ENCODE results near the gene ZHX3. TPM values are rescaled to one million over a fixed set of nuclear protein-coding genes. Genes with fewer than 3 reads are reported as not detected.

The ZHX3 gene
- total and polyA plus RNA-seq, 2 donors (not counting 1 experiment from before 2014, with no cell fraction given), result 27.7 to 28.0 TPM

GRCh38 chr20:41274152-41274551 is 43.4 kb downstream of the ZHX3 start:
- Histone ChIP-seq H3K4me1 (ENCODE audit: control insufficient read depth, extremely low read depth, insufficient read depth, low read length) (no peaks in the 10 kb centered on the region), H3K9ac (ENCODE audit: insufficient read depth, low read length) (no peak overlapping the region), H3K9me3 (ENCODE audit: control insufficient read depth, insufficient read depth, low read depth, low read length) (no peaks in the 10 kb centered on the region), H4K20me1 (ENCODE audit: control insufficient read depth, extremely low read depth, insufficient read depth, low read length) (no peaks in the 10 kb centered on the region), H3K36me3 (ENCODE audit: control insufficient read depth, insufficient read depth, low read length) (no peaks in the 10 kb centered on the region), H3K4me2 (ENCODE audit: extremely low read depth, insufficient read depth, low read length) (no peak overlapping the region), H2AFZ (ENCODE audit: low read length) (no peak overlapping the region), H3K4me3 (replicated peaks in 1 of 4; ENCODE audit: control extremely low read depth in 1 of 4, insufficient read depth in 1 of 4, low read depth in 3 of 4, low read length in 4 of 4) (no peak overlapping the region), H3K79me2 (ENCODE audit: control insufficient read depth, insufficient read depth, low read length) (peaks cover 33% of the 10 kb centered on the region), H3K27ac (ENCODE audit: insufficient read depth, low read length) (no peak overlapping the region), H3K27me3 (ENCODE audit: control insufficient read depth, insufficient read depth, low read length) (no peaks in the 10 kb centered on the region)
- DNase-seq (ENCODE audit: low read depth in 2 of 2), result no peak
- TF ChIP-seq EZH2 (IDR thresholded peaks at IDR 0.05; ENCODE audit: low read length, missing control alignments), result no peak

GRCh38 chr20:41273445-41273844 is 44.1 kb downstream of the ZHX3 start:
- no peak overlapping the region for H3K27ac ChIP-seq (ENCODE audit: insufficient read depth, low read length)
- H3K4me3 ChIP-seq (replicated peaks in 1 of 4; ENCODE audit: control extremely low read depth in 1 of 4, insufficient read depth in 1 of 4, low read depth in 3 of 4, low read length in 4 of 4), result no peak overlapping the region
- no peak overlapping the region for H3K9ac ChIP-seq (ENCODE audit: insufficient read depth, low read length)
- H3K9me3 ChIP-seq (ENCODE audit: control insufficient read depth, insufficient read depth, low read depth, low read length), result no peaks in the 10 kb centered on the region
- H3K79me2 ChIP-seq (ENCODE audit: control insufficient read depth, insufficient read depth, low read length), result peaks cover 29% of the 10 kb centered on the region
- no peaks in the 10 kb centered on the region for H3K27me3 ChIP-seq (ENCODE audit: control insufficient read depth, insufficient read depth, low read length)
- H3K36me3 ChIP-seq (ENCODE audit: control insufficient read depth, insufficient read depth, low read length), result no peaks in the 10 kb centered on the region
- H3K4me2 ChIP-seq (ENCODE audit: extremely low read depth, insufficient read depth, low read length), result no peak overlapping the region
- no peak for DNase-seq (ENCODE audit: low read depth in 2 of 2)
- no peaks in the 10 kb centered on the region for H4K20me1 ChIP-seq (ENCODE audit: control insufficient read depth, extremely low read depth, insufficient read depth, low read length)
- no peaks in the 10 kb centered on the region for H3K4me1 ChIP-seq (ENCODE audit: control insufficient read depth, extremely low read depth, insufficient read depth, low read length)
- no peak for TF ChIP-seq EZH2 (IDR thresholded peaks at IDR 0.05; ENCODE audit: low read length, missing control alignments)
- TF ChIP-seq, protein P1, sequence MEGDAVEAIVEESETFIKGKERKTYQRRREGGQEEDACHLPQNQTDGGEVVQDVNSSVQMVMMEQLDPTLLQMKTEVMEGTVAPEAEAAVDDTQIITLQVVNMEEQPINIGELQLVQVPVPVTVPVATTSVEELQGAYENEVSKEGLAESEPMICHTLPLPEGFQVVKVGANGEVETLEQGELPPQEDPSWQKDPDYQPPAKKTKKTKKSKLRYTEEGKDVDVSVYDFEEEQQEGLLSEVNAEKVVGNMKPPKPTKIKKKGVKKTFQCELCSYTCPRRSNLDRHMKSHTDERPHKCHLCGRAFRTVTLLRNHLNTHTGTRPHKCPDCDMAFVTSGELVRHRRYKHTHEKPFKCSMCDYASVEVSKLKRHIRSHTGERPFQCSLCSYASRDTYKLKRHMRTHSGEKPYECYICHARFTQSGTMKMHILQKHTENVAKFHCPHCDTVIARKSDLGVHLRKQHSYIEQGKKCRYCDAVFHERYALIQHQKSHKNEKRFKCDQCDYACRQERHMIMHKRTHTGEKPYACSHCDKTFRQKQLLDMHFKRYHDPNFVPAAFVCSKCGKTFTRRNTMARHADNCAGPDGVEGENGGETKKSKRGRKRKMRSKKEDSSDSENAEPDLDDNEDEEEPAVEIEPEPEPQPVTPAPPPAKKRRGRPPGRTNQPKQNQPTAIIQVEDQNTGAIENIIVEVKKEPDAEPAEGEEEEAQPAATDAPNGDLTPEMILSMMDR (conservative IDR thresholded peaks at IDR 0.05 in 1 of 2, IDR thresholded peaks at IDR 0.05 in 1 of 2; ENCODE audit: low read depth in 1 of 2, low read length in 2 of 2), result no peak
- no peak overlapping the region for H2AFZ ChIP-seq (ENCODE audit: low read length)

DNA sequence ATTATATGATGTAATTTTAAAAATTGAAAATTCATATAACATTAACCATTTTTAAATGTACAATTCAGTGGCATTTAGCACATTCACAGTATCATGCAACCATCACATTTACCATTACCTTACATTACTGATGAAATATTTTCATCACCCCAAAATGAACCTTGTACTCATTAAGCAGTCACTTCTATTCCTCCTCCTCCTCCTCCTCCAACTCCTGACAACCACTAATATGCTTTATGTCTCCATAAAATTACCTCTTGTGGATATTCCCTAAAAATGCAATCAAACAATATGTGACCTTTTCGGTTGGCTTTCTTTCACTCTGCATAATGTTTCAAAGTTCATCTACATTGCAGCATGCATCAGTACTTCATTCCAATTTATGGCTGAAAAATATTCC is 45.2 kb downstream of the ZHX3 start:
- Histone ChIP-seq H3K79me2 (ENCODE audit: control insufficient read depth, insufficient read depth, low read length) (peaks cover 27% of the 10 kb centered on the region), H3K9ac (ENCODE audit: insufficient read depth, low read length) (no peak overlapping the region), H3K4me3 (replicated peaks in 1 of 4; ENCODE audit: control extremely low read depth in 1 of 4, insufficient read depth in 1 of 4, low read depth in 3 of 4, low read length in 4 of 4) (no peak overlapping the region), H3K36me3 (ENCODE audit: control insufficient read depth, insufficient read depth, low read length) (peaks cover under 1% of the 10 kb centered on the region), H4K20me1 (ENCODE audit: control insufficient read depth, extremely low read depth, insufficient read depth, low read length) (no peaks in the 10 kb centered on the region), H3K9me3 (ENCODE audit: control insufficient read depth, insufficient read depth, low read depth, low read length) (no peaks in the 10 kb centered on the region), H3K27me3 (ENCODE audit: control insufficient read depth, insufficient read depth, low read length) (no peaks in the 10 kb centered on the region), H3K27ac (ENCODE audit: insufficient read depth, low read length) (no peak overlapping the region), H3K4me2 (ENCODE audit: extremely low read depth, insufficient read depth, low read length) (no peak overlapping the region), H2AFZ (ENCODE audit: low read length) (no peak overlapping the region), H3K4me1 (ENCODE audit: control insufficient read depth, extremely low read depth, insufficient read depth, low read length) (no peaks in the 10 kb centered on the region)
- TF ChIP-seq, protein P1 (conservative IDR thresholded peaks at IDR 0.05 in 1 of 2, IDR thresholded peaks at IDR 0.05 in 1 of 2; ENCODE audit: low read depth in 1 of 2, low read length in 2 of 2), result no peak
- TF ChIP-seq EZH2 (IDR thresholded peaks at IDR 0.05; ENCODE audit: low read length, missing control alignments), result no peak
- DNase-seq (ENCODE audit: low read depth in 2 of 2), result no peak
